ENCODE measurements around the gene MACROD2.

DNA sequence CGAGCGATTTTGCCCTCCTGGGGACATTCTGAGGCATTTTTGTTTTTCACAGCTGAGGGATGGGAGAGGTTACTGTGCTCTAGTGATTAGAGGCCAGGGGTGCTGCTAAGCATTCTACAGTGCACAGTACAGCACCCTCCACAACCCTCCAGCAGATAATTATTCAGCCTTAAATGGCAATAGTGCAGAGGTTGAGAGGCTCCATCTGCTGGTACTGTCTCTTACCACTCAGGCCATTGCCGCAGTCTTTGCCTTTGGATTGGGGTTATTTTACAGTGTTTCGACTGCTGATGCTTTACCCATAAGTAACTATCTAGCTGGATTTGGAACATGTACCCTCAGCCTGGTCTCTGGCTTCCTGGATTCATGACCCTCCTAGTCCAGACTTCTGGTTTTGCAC is 1872.6 kb downstream of the MACROD2 start:
- TF ChIP-seq, protein P1, sequence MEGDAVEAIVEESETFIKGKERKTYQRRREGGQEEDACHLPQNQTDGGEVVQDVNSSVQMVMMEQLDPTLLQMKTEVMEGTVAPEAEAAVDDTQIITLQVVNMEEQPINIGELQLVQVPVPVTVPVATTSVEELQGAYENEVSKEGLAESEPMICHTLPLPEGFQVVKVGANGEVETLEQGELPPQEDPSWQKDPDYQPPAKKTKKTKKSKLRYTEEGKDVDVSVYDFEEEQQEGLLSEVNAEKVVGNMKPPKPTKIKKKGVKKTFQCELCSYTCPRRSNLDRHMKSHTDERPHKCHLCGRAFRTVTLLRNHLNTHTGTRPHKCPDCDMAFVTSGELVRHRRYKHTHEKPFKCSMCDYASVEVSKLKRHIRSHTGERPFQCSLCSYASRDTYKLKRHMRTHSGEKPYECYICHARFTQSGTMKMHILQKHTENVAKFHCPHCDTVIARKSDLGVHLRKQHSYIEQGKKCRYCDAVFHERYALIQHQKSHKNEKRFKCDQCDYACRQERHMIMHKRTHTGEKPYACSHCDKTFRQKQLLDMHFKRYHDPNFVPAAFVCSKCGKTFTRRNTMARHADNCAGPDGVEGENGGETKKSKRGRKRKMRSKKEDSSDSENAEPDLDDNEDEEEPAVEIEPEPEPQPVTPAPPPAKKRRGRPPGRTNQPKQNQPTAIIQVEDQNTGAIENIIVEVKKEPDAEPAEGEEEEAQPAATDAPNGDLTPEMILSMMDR (IDR thresholded peaks at IDR 0.05) = peak in 2 of 6 experiments; percentile 7 to 16
- TF ChIP-seq POLR2A (IDR thresholded peaks at IDR 0.05) = no peak
